AG04450 (cell line): ENCODE data around the gene SP2. TPM values are rescaled to one million over a fixed set of nuclear protein-coding genes. Genes with fewer than 3 reads are reported as not detected.

ENCODE experiments used
- CTCF ChIA-PET: fragments of 300-600, 350-600 bp; formaldehyde crosslinking; extraction: SDS; loops from one replicate; lab custom pipeline; 2022; ENCODE audit warnings: antibody characterized with exemption, inconsistent platforms; lab: Charles Lee
- POLR2A ChIA-PET: fragments of 350-600 bp; formaldehyde crosslinking; extraction: SDS; loops from one replicate; lab custom pipeline; 2021; ENCODE audit warnings: antibody characterized with exemption, inconsistent platforms; lab: Yijun Ruan, JAX
- DNase-seq: peaks from one replicate; pipeline ENCODE4 v3.0.0-alpha.2; 2011; ENCODE audit warnings: low read depth, low spot score
- H3K27ac ChIP-seq: one replicate; pipeline ENCODE4 v1.5.1; 2012; ENCODE audit warnings: low read depth, low read length, control low read depth
- H3K27me3 ChIP-seq: one replicate; pipeline ENCODE4 v1.6.0; 2012; ENCODE audit warnings: low read length; ENCODE audit not compliant: control insufficient read depth, insufficient read depth
- H3K4me3 ChIP-seq: 2 replicates; pipeline ENCODE4 v1.5.1; 2011; ENCODE audit warnings: mild to moderate bottlenecking, low read depth, low read length, control low read depth
- H3K9me3 ChIP-seq: 2 replicates; pipeline ENCODE4 v1.5.1; 2012; ENCODE audit warnings: low read length; ENCODE audit not compliant: control insufficient read depth, insufficient read depth
- CTCF ChIP-seq: IDR thresholded peaks from 2 replicates; pipeline ENCODE4 v1.5.1; 2011; ENCODE audit warnings: low read depth, low read length, control low read depth, inconsistent platforms
- polyA minus RNA-seq: library from RNA; depleted of rRNA, polyadenylated mRNA; stranded (reverse); fragments of >200 nt; gene quantifications from 2 replicates; pipeline ENCODE4 v1.2.3, GENCODE V29; 2011; rRNA and poly(A)+ RNA removed
- polyA plus RNA-seq: library from polyadenylated mRNA; depleted of rRNA; stranded (reverse); fragments of >200 nt; gene quantifications from 2 replicates; pipeline ENCODE4 v1.2.3, GENCODE V29; 2011; rRNA removed

Gene SP2
- 2.7 and 3.9 TPM in 2 replicates for polyA plus RNA-seq
- polyA minus RNA-seq, result 2.3 and 3.0 TPM in 2 replicates

GRCh38 chr17:47895856-47896671 is at the start of gene SP2:
TSS of gene SP2 (plus strand) at chr17:47896236. CDS start at chr17:47896287, 51 bp downstream.
- CTCF ChIA-PET, result interaction anchor here (0.7 to 15.7 kb wide), 4 partner anchors 51 to 75 kb away, joined by 3 to 502 read pairs (median 4); partner anchors contain the start of genes CDK5RAP3 and SCRN2
- no peaks in the 10 kb centered on the region for H3K27me3 ChIP-seq
- H3K9me3 ChIP-seq, result no peaks in the 10 kb centered on the region
- peak; percentile 100 for DNase-seq
- peak within 1 kb of the TSS; percentile 87 for H3K27ac ChIP-seq
- peak within 1 kb of the TSS; percentile 95 for H3K4me3 ChIP-seq
- TF ChIP-seq CTCF, result no peak
- POLR2A ChIA-PET, result interaction anchor here (0.5 to 1.7 kb wide), 18 partner anchors 9 to 202 kb away, joined by 3 to 12 read pairs (median 4); partner anchors contain the start of genes CDK5RAP3, LRRC46, MRPL10 and SCRN2

DNA sequence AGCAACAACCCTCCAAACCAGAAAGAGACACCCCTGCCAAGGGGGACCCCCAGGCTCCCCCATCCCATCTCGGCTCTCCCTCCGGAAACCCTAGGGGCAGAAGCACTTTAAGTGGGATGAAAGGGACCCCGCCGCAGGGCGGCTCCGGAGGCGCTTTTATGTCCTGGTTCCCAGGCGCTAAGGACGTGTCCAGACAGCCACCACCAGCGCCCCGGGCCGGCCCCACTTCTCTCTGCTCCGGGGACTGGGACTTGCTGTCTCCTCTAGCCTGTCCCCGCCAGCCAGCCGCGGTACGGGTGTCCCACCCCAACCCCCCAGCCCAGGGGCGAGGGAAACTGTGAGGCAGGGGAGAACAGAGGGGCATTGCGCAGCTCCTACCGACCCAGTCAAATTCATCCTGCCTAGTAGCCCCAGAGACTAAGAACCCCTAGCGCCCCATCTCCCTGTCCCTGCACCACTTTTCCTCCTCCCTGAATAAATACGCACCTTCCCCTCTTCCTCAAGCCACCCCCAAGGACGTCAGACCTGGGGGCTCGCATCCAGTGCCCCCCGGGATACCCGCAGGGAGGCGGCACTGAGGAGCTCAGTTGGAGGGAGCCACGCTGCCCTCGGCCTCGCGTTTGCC is 49.2 kb upstream of the SP2 start:
- CTCF ChIA-PET, result interaction anchor here (0.6 to 10.8 kb wide), 3 partner anchors 17 to 124 kb away, joined by 3 to 502 read pairs (median 9); partner anchors contain the start of genes CDK5RAP3 and SP2
- H3K27me3 ChIP-seq, result peaks cover 56% of the 10 kb centered on the region
- no peak overlapping the region for H3K4me3 ChIP-seq

GRCh38 chr17:47847341-47848197 is 48.5 kb upstream of the SP2 start:
- Histone ChIP-seq H3K4me3 (no peak overlapping the region), H3K27me3 (peaks cover 63% of the 10 kb centered on the region), H3K27ac (no peak overlapping the region), H3K9me3 (peaks cover 9% of the 10 kb centered on the region; the same call in 1 of the 2 replicates)
- CTCF ChIA-PET, result interaction anchor here (0.6 to 10.8 kb wide), 3 partner anchors 16 to 1902 kb away, joined by 3 to 502 read pairs (median 4); partner anchors contain the start of gene SP2
- DNase-seq, result no peak
- POLR2A ChIA-PET, result no interaction called here
- TF ChIP-seq CTCF, result peak; percentile 32; the same call in 1 of the 2 replicates

More for the DNA sequence above, 49.2 kb upstream of the SP2 start:
- no peak for TF ChIP-seq CTCF
- DNase-seq, result no peak
- H3K9me3 ChIP-seq, result peaks cover 9% of the 10 kb centered on the region; the same call in 1 of the 2 replicates
- H3K27ac ChIP-seq, result no peak overlapping the region
- POLR2A ChIA-PET, result no interaction called here

DNA sequence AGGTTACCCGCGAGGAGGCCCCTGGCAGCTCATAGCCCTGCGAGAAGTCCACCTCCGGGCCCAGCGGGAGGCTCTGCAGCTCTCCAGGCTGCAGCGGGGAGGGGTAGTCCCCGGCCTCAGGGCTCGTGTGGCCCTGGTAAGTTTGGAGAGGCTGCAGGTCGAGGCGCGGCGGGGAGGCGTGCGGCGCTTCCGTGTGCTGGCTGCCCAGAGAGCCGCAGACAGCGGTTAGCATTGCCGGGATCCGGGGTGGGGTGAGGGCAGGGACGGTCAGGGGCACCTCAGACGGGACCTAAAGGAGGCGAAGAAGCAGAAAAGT is 47.9 kb upstream of the SP2 start:
- no peak for TF ChIP-seq CTCF
- ChIA-PET POLR2A (no interaction called here), CTCF (interaction anchor here (0.6 to 10.8 kb wide), 4 partner anchors 7 to 1902 kb away, joined by 3 to 502 read pairs (median 15); partner anchors contain the start of genes SCRN2 and SP2)
- H3K4me3 ChIP-seq, result no peak overlapping the region
- peaks cover 9% of the 10 kb centered on the region; the same call in 1 of the 2 replicates for H3K9me3 ChIP-seq
- no peak for DNase-seq
- H3K27ac ChIP-seq, result no peak overlapping the region
- H3K27me3 ChIP-seq, result peaks cover 69% of the 10 kb centered on the region
